HCT116 (cell line): ENCODE measurements around the gene CCDC92B. TPM values are rescaled to one million over a fixed set of nuclear protein-coding genes. Genes with fewer than 3 reads are reported as not detected.

Source experiments
- ATAC-seq: fragments of 200-7000 bp; cut with Tn5 transposase; 2 replicates; pipeline ENCODE4 v1.9.1; 2020; ENCODE audit warnings: mild to moderate bottlenecking, moderate library complexity
- BruUV-seq: library from RNA; stranded (reverse); fragments of 400-500 nt; replicated peaks from 2 replicates; lab custom pipeline; 2021; lab: Mats Ljungman, UMichigan
- CTCF ChIA-PET: fragments of 300-600 bp; sonication (Branson Sonifier 250); formaldehyde crosslinking; loops from one replicate; lab custom pipeline; 2021; ENCODE audit warnings: antibody characterized with exemption; lab: Charles Lee
- POLR2A ChIA-PET: fragments of 300-600, 350-600 bp; sonication (Branson Sonifier 250); formaldehyde crosslinking; loops from one replicate; lab custom pipeline; 2021; ENCODE audit warnings: antibody characterized with exemption; lab: Charles Lee
- RAD21 ChIA-PET, 2 experiments: fragments of 300-600 bp; sonication (Branson Sonifier 250); formaldehyde crosslinking; loops; one replicate each; lab custom pipeline; 2023; ENCODE audit warnings: low total read pairs in 2 of 2; ENCODE audit not compliant: uncharacterized antibody in 2 of 2, unreplicated experiment in 2 of 2, low non-redundant PET in 1 of 2; lab: Charles Lee
- DNase-seq: peaks from one replicate; pipeline ENCODE4 v3.0.0-alpha.2; 2010; ENCODE audit warnings: low read depth, low spot score
- H2AFZ ChIP-seq: fragments of 200-600 bp; shearing (Covaris generic), sonication (generic); 2 replicates; pipeline ENCODE4 v1.6.1; 2017; ENCODE audit warnings: low read depth, mixed run types, mixed read lengths, antibody characterized with exemption, low read length; ENCODE audit not compliant: poor library complexity, severe bottlenecking
- H3K27ac ChIP-seq: 2 replicates; pipeline ENCODE4 v1.5.1; 2012; ENCODE audit warnings: low read depth, low read length
- H3K27me3 ChIP-seq: fragments of 200-600 bp; sonication (generic); 2 replicates; pipeline ENCODE4 v1.6.1; 2016; ENCODE audit warnings: mixed run types, low read length, mixed read lengths; ENCODE audit not compliant: insufficient read depth
- H3K36me3 ChIP-seq, 2 experiments: fragments of 200-500 bp in 1 of 2; fragments of 200-600 bp in 1 of 2; sonication (Bioruptor generic) in 1 of 2; sonication (generic) in 1 of 2; 2 replicates each; pipeline versions ENCODE4 v1.5.1 to v1.6.1; 2014 to 2016; ENCODE audit warnings: low read length in 2 of 2, inconsistent platforms in 1 of 2, mixed read lengths in 1 of 2, mixed run types in 1 of 2; ENCODE audit not compliant: insufficient read depth in 2 of 2, control insufficient read depth in 1 of 2
- H3K4me1 ChIP-seq, 2 experiments: fragments of 200-600 bp in 1 of 2; sonication (generic) in 1 of 2; 2 replicates each; pipeline versions ENCODE4 v1.5.1 to v1.6.1; 2012 to 2017; ENCODE audit warnings: low read length in 2 of 2, inconsistent platforms in 1 of 2, mild to moderate bottlenecking in 1 of 2, mixed read lengths in 1 of 2, mixed run types in 1 of 2, moderate library complexity in 1 of 2; ENCODE audit not compliant: insufficient read depth in 2 of 2, control insufficient read depth in 1 of 2
- H3K4me2 ChIP-seq: fragments of 200-600 bp; sonication (generic); 2 replicates; pipeline ENCODE4 v1.6.1; 2017; ENCODE audit warnings: mixed run types, low read length, mixed read lengths
- H3K4me3 ChIP-seq, 2 experiments: fragments of 200-600 bp in 1 of 2; sonication (generic) in 1 of 2; replicated peaks in 1 of 2; 2 replicates each; pipeline ENCODE4 v1.5.1; 2011 to 2016; ENCODE audit warnings: low read length in 2 of 2, control low read depth in 1 of 2, low read depth in 1 of 2, mild to moderate bottlenecking in 1 of 2, mixed read lengths in 1 of 2, mixed run types in 1 of 2
- H3K79me2 ChIP-seq: fragments of 200-600 bp; sonication (generic); 2 replicates; pipeline ENCODE4 v1.6.1; 2017; ENCODE audit warnings: mild to moderate bottlenecking, mixed run types, low read length, moderate library complexity, mixed read lengths; ENCODE audit not compliant: insufficient read depth
- H3K9ac ChIP-seq: fragments of 200-600 bp; sonication (generic); 2 replicates; pipeline ENCODE4 v1.6.1; 2016; ENCODE audit warnings: low read length, mixed read lengths
- H3K9me2 ChIP-seq: fragments of 200-600 bp; sonication (generic), shearing (Covaris generic); 2 replicates; pipeline ENCODE4 v1.6.1; 2017; ENCODE audit warnings: mixed run types, mild to moderate bottlenecking, moderate library complexity; ENCODE audit not compliant: insufficient read depth
- H3K9me3 ChIP-seq, 2 experiments: fragments of 200-500 bp in 1 of 2; fragments of 200-600 bp in 1 of 2; sonication (Bioruptor generic) in 1 of 2; sonication (generic) in 1 of 2; 2 replicates each; pipeline ENCODE4 v1.6.1; 2014 to 2017; ENCODE audit warnings: low read length in 2 of 2, mixed read lengths in 2 of 2, inconsistent platforms in 1 of 2, low read depth in 1 of 2, mild to moderate bottlenecking in 1 of 2, mixed run types in 1 of 2, moderate library complexity in 1 of 2; ENCODE audit not compliant: control insufficient read depth in 1 of 2, insufficient read depth in 1 of 2
- H4K20me1 ChIP-seq: fragments of 200-600 bp; sonication (generic), shearing (Covaris generic); 2 replicates; pipeline ENCODE4 v1.6.1; 2017; ENCODE audit warnings: mixed run types, mild to moderate bottlenecking, moderate library complexity; ENCODE audit not compliant: insufficient read depth
- CBX3 ChIP-seq: IDR thresholded peaks from 2 replicates; pipeline ENCODE4 v1.6.1; 2012; ENCODE audit warnings: low read depth
- CEBPB ChIP-seq: IDR thresholded peaks from 2 replicates; pipeline ENCODE4 v1.6.1; 2012; ENCODE audit warnings: low read depth
- EZH2 ChIP-seq: fragments of 200-600 bp; sonication (generic); IDR thresholded peaks from 2 replicates; pipeline ENCODE4 v1.6.1; 2017; ENCODE audit warnings: antibody characterized with exemption, mixed run types
- FOSL1 ChIP-seq: IDR thresholded peaks from 2 replicates; pipeline ENCODE4 v1.6.1; 2012; ENCODE audit warnings: low read depth
- POLR2A ChIP-seq: IDR thresholded peaks from 2 replicates; pipeline ENCODE4 v1.7.0; 2011; ENCODE audit warnings: borderline replicate concordance; ENCODE audit not compliant: insufficient read depth, insufficient read length; ENCODE audit errors: extremely low read depth
- POLR2AphosphoS5 ChIP-seq: IDR thresholded peaks from 2 replicates; pipeline ENCODE4 v1.6.1; 2011; ENCODE audit warnings: mild to moderate bottlenecking, low read depth, low read length, moderate library complexity
- RAD21 ChIP-seq: IDR thresholded peaks from 2 replicates; pipeline ENCODE4 v1.6.1; 2012; ENCODE audit warnings: low read depth, mild to moderate bottlenecking
- SRF ChIP-seq: IDR thresholded peaks from 2 replicates; pipeline ENCODE4 v1.6.1; 2012; ENCODE audit warnings: low read depth
- YY1 ChIP-seq: IDR thresholded peaks from 2 replicates; pipeline ENCODE4 v1.6.1; 2011; ENCODE audit warnings: low read length, low read depth, moderate library complexity, mild to moderate bottlenecking; ENCODE audit not compliant: insufficient replicate concordance; ENCODE audit errors: extremely low read depth
- intact Hi-C: fragments of 100-400 bp; cut with micrococcal nuclease; formaldehyde crosslinking; loops from 2 replicates; pipeline ENCODE4 v1.10.0; 2022
- total RNA-seq: library from RNA; stranded (reverse); gene quantifications from one replicate; pipeline ENCODE4 v1.2.1, GENCODE V29; 2021; ENCODE audit not compliant: unreplicated experiment
- TF ChIP-seq, protein P1 (sequence below): IDR thresholded peaks from 2 replicates; pipeline ENCODE4 v1.6.1; 2012
- TF ChIP-seq, protein P2 (sequence below): IDR thresholded peaks from 2 replicates; pipeline ENCODE4 v1.6.1; 2011; ENCODE audit warnings: mild to moderate bottlenecking, low read length, moderate library complexity; ENCODE audit not compliant: insufficient replicate concordance; ENCODE audit errors: extremely low read depth

The CCDC92B gene
- total RNA-seq, 1 experiment from 2014 or later = 0.17 TPM

DNA sequence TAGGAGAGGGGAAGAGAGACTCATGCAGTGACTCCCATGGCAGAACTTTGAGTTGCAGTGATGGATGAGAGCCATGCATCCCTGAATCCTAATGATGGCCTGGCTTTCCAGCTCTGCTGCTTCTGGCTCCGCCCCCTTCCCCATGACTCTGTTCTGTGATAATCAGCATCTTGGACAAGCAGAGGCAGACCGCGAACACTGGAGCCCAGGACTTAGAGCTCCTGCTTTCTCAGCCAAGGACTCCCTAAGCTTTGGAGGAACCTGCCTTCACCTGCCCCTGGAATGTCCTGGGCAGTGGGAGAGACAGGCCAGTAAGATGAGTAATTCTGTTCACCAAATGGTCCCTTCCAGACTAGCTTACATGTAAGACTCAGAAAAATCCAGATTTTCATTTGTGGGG lies 12.5 kb downstream of the CCDC92B start:
- ATAC-seq (peak; percentile 69), DNase-seq (no peak)
- H3K9me3 ChIP-seq = no peaks in the 10 kb centered on the region
- H3K27me3 ChIP-seq = no peaks in the 10 kb centered on the region
- no peaks in the 10 kb centered on the region for H3K4me1 ChIP-seq
- POLR2A ChIA-PET = no interaction called here
- H3K4me2 ChIP-seq = no peak overlapping the region
- no peaks in the 10 kb centered on the region for H3K9me2 ChIP-seq
- H3K9ac ChIP-seq = no peak overlapping the region
- RAD21 ChIA-PET = no interaction called here
- no peak overlapping the region for H3K27ac ChIP-seq
- BruUV-seq = no TSS peak
- intact Hi-C loops = no loop called here
- no peaks in the 10 kb centered on the region for H3K79me2 ChIP-seq
- H2AFZ ChIP-seq = no peak overlapping the region
- H3K36me3 ChIP-seq = no peaks in the 10 kb centered on the region
- H4K20me1 ChIP-seq = no peaks in the 10 kb centered on the region
- TF ChIP-seq POLR2AphosphoS5 (no peak), FOSL1 (no peak), CEBPB (no peak)
- TF ChIP-seq, protein P1, sequence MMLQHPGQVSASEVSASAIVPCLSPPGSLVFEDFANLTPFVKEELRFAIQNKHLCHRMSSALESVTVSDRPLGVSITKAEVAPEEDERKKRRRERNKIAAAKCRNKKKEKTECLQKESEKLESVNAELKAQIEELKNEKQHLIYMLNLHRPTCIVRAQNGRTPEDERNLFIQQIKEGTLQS = no peak
- TF ChIP-seq, protein P2, sequence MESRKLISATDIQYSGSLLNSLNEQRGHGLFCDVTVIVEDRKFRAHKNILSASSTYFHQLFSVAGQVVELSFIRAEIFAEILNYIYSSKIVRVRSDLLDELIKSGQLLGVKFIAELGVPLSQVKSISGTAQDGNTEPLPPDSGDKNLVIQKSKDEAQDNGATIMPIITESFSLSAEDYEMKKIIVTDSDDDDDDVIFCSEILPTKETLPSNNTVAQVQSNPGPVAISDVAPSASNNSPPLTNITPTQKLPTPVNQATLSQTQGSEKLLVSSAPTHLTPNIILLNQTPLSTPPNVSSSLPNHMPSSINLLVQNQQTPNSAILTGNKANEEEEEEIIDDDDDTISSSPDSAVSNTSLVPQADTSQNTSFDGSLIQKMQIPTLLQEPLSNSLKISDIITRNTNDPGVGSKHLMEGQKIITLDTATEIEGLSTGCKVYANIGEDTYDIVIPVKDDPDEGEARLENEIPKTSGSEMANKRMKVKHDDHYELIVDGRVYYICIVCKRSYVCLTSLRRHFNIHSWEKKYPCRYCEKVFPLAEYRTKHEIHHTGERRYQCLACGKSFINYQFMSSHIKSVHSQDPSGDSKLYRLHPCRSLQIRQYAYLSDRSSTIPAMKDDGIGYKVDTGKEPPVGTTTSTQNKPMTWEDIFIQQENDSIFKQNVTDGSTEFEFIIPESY = no peak
- CTCF ChIA-PET = no interaction called here
- no peak overlapping the region for H3K4me3 ChIP-seq

DNA sequence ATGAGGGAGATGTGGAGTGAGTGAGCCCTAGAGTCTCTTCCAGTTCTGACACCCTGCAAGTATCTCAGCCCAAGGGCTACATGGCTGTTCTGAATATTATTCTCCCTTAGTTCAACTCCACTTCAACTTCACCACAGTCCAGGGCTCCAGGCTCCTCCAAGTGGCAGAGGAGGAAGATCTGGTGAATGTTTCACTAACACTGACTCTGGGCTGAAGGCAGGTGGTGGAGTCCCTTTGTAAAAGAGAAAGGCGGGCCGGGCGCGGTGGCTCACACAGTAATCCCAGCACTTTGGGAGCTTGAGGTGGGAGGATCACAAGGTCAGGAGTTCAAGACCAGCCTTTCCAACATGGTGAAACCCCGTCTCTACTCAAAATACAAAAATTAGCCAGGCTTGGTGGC lies 13.6 kb downstream of the CCDC92B start:
- ChIA-PET RAD21 (no interaction called here), CTCF (no interaction called here)
- Histone ChIP-seq H3K27me3 (no peaks in the 10 kb centered on the region), H3K4me1 (no peaks in the 10 kb centered on the region), H4K20me1 (no peaks in the 10 kb centered on the region), H3K4me2 (no peak overlapping the region), H2AFZ (no peak overlapping the region), H3K4me3 (no peak overlapping the region), H3K36me3 (no peaks in the 10 kb centered on the region), H3K9me2 (no peaks in the 10 kb centered on the region), H3K9ac (no peak overlapping the region)
- intact Hi-C loops = no loop called here
- no TSS peak for BruUV-seq
- TF ChIP-seq POLR2A (no peak), YY1 (no peak), EZH2 (no peak), RAD21 (no peak), SRF (no peak), CBX3 (no peak)
- TF ChIP-seq, protein P2 = no peak
- TF ChIP-seq, all 23 proteins: peak for 0
- no peaks in the 10 kb centered on the region for H3K79me2 ChIP-seq
- ATAC-seq (no peak), DNase-seq (no peak)
- no peaks in the 10 kb centered on the region for H3K9me3 ChIP-seq
- POLR2A ChIA-PET = interaction anchor here (0.8 kb wide), 1 partner anchor 12 kb away, joined by 3 read pairs; no protein-coding TSS in a partner anchor
- H3K27ac ChIP-seq = no peak overlapping the region
